ENCODE data around the gene DNAH6. TPM values are rescaled to one million over a fixed set of nuclear protein-coding genes. Genes with fewer than 3 reads are reported as not detected.

Gene DNAH6
- total and polyA plus RNA-seq, 11 donors, result 0.05 to 0.75 (median 0.10) TPM; not detected in 2

GRCh38 chr2:84491256-84491655, 25.0 kb upstream of the DNAH6 start:
- Histone ChIP-seq H3K4me1 (peaks cover 0 to 13% (median 0%) of the 10 kb centered on the region in 12 donors), H3K36me3 (no peaks in the 10 kb centered on the region), H3K27ac (no peak overlapping the region), H3K9me3 (no peaks in the 10 kb centered on the region), H3K4me3 (no peak overlapping the region), H3K27me3 (peaks cover 0 to 4% (median 0%) of the 10 kb centered on the region in 9 donors)
- ATAC-seq (no peak), DNase-seq (no peak)
- intact Hi-C loops (cut with DNase I), result loop anchor here in 3 of 10 donors (5.0 kb wide), 3 partner anchors 141 to 436 kb away; partner anchors contain the start of gene TRABD2A (in 1 of the 3)
- TF ChIP-seq CTCF (IDR thresholded peaks at IDR 0.05) (no peak), POLR2A (IDR thresholded peaks at IDR 0.05) (no peak)
- WGBS, 4 donors, result 46 to 76% (median 59%) methylated on average over 2 of the region's 2 CpGs

GRCh38 chr2:84491741-84492140, 24.6 kb upstream of the DNAH6 start:
- ATAC-seq, result no peak
- no peaks in the 10 kb centered on the region for H3K36me3 ChIP-seq
- DNase-seq, result no peak
- TF ChIP-seq POLR2A (IDR thresholded peaks at IDR 0.05) (no peak), CTCF (IDR thresholded peaks at IDR 0.05) (no peak)
- intact Hi-C loops (cut with DNase I), result loop anchor here in 3 of 10 donors (5.0 kb wide), 3 partner anchors 141 to 436 kb away; partner anchors contain the start of gene TRABD2A (in 1 of the 3)
- no peaks in the 10 kb centered on the region for H3K9me3 ChIP-seq
- peaks cover 0 to 13% (median 0%) of the 10 kb centered on the region in 12 donors for H3K4me1 ChIP-seq
- H3K27me3 ChIP-seq, result peaks cover 0 to 4% (median 0%) of the 10 kb centered on the region in 9 donors
- no peak overlapping the region for H3K4me3 ChIP-seq
- WGBS, 4 donors, result 89 to 92% (median 92%) methylated on average over 6 of the region's 6 CpGs
- no peak overlapping the region for H3K27ac ChIP-seq

- ATAC-seq, result no peak
- Histone ChIP-seq H3K27ac (no peak overlapping the region), H3K4me1 (peaks cover 0 to 6% (median 0%) of the 10 kb centered on the region in 12 donors), H3K9me3 (no peaks in the 10 kb centered on the region), H3K36me3 (no peaks in the 10 kb centered on the region), H3K27me3 (peaks cover 0 to 4% (median 0%) of the 10 kb centered on the region in 9 donors), H3K4me3 (no peak overlapping the region)
- intact Hi-C loops (cut with DNase I), result loop anchor here in 3 of 10 donors (5.0 kb wide), 3 partner anchors 140 to 435 kb away; partner anchors contain the start of gene TRABD2A (in 1 of the 3)
- TF ChIP-seq CTCF (IDR thresholded peaks at IDR 0.05) (no peak), POLR2A (IDR thresholded peaks at IDR 0.05) (no peak)
- DNase-seq, result no peak
- 63 to 83% (median 73%) methylated on average over 1 of the region's 1 CpG for WGBS, 4 donors
These were observed 23.7 kb upstream of the DNAH6 start for GRCh38 chr2:84492571-84492970.

- TF ChIP-seq CTCF (IDR thresholded peaks at IDR 0.05), result no peak
- TF ChIP-seq POLR2A (IDR thresholded peaks at IDR 0.05), result no peak
- 59 to 69% (median 66%) methylated on average over 5 of the region's 5 CpGs for WGBS, 4 donors
These were observed 22.8 kb upstream of the DNAH6 start for GRCh38 chr2:84493514-84493913.

More at GRCh38 chr2:84493514-84493913, 22.8 kb upstream of the DNAH6 start:
- no peak for DNase-seq
- Histone ChIP-seq H3K27me3 (peaks cover 0 to 4% (median 0%) of the 10 kb centered on the region in 9 donors), H3K9me3 (no peaks in the 10 kb centered on the region), H3K36me3 (no peaks in the 10 kb centered on the region), H3K27ac (no peak overlapping the region), H3K4me3 (no peak overlapping the region), H3K4me1 (peaks cover 0 to 3% (median 0%) of the 10 kb centered on the region in 12 donors)
- intact Hi-C loops (cut with DNase I), result loop anchor here in 3 of 10 donors (5.0 kb wide), 3 partner anchors 139 to 434 kb away; partner anchors contain the start of gene TRABD2A (in 1 of the 3)
- no peak for ATAC-seq

Data from heart left ventricle (tissue), 16 donors.